D721Med (cell line): ENCODE data around the gene CCNK.

Experiments
- DNase-seq: peaks from one replicate; pipeline ENCODE4 v3.0.0; 2011; ENCODE audit warnings: low spot score; ENCODE audit not compliant: insufficient read length
- FAIRE-seq: peaks from 2 replicates; lab custom pipeline; 2011; peaks lifted over from hg19 to GRCh38; lab: Jason Lieb, UNC
- CTCF ChIP-seq: IDR thresholded peaks from 2 replicates; pipeline ENCODE4 v1.5.1; 2012; ENCODE audit warnings: mild to moderate bottlenecking, control low read depth; ENCODE audit not compliant: insufficient read depth; ENCODE audit errors: missing control alignments

Gene CCNK

GRCh38 chr14:99539491-99539890 lies 58.3 kb downstream of the CCNK start:
- no peak for TF ChIP-seq CTCF
- no peak for FAIRE-seq
- no peak for DNase-seq

- FAIRE-seq (no peak), DNase-seq (peak; percentile 77)
- no peak for TF ChIP-seq CTCF
These were observed 59.2 kb downstream of the CCNK start for GRCh38 chr14:99540196-99541032.

- no peak for DNase-seq
- TF ChIP-seq CTCF = no peak
- no peak for FAIRE-seq
These were observed 60.0 kb downstream of the CCNK start for GRCh38 chr14:99541211-99541610.

GRCh38 chr14:99541677-99542470 lies 60.7 kb downstream of the CCNK start:
- no peak for FAIRE-seq
- DNase-seq = no peak
- no peak for TF ChIP-seq CTCF

GRCh38 chr14:99542566-99542965 lies 61.4 kb downstream of the CCNK start:
- TF ChIP-seq CTCF = no peak
- DNase-seq (no peak), FAIRE-seq (no peak)

- FAIRE-seq = no peak
- no peak for TF ChIP-seq CTCF
- no peak for DNase-seq
These were observed 62.2 kb downstream of the CCNK start for GRCh38 chr14:99543370-99543769.
